GM19099 (cell line): Measurements from ENCODE around the gene PRSS12.

Experiments
- POLR2A ChIP-seq: IDR thresholded peaks from 3 replicates; pipeline ENCODE4 v1.6.1; 2011; ENCODE audit warnings: low read depth; ENCODE audit not compliant: insufficient read length; ENCODE audit errors: extremely low read depth

PRSS12 gene, protein sequence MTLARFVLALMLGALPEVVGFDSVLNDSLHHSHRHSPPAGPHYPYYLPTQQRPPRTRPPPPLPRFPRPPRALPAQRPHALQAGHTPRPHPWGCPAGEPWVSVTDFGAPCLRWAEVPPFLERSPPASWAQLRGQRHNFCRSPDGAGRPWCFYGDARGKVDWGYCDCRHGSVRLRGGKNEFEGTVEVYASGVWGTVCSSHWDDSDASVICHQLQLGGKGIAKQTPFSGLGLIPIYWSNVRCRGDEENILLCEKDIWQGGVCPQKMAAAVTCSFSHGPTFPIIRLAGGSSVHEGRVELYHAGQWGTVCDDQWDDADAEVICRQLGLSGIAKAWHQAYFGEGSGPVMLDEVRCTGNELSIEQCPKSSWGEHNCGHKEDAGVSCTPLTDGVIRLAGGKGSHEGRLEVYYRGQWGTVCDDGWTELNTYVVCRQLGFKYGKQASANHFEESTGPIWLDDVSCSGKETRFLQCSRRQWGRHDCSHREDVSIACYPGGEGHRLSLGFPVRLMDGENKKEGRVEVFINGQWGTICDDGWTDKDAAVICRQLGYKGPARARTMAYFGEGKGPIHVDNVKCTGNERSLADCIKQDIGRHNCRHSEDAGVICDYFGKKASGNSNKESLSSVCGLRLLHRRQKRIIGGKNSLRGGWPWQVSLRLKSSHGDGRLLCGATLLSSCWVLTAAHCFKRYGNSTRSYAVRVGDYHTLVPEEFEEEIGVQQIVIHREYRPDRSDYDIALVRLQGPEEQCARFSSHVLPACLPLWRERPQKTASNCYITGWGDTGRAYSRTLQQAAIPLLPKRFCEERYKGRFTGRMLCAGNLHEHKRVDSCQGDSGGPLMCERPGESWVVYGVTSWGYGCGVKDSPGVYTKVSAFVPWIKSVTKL

DNA sequence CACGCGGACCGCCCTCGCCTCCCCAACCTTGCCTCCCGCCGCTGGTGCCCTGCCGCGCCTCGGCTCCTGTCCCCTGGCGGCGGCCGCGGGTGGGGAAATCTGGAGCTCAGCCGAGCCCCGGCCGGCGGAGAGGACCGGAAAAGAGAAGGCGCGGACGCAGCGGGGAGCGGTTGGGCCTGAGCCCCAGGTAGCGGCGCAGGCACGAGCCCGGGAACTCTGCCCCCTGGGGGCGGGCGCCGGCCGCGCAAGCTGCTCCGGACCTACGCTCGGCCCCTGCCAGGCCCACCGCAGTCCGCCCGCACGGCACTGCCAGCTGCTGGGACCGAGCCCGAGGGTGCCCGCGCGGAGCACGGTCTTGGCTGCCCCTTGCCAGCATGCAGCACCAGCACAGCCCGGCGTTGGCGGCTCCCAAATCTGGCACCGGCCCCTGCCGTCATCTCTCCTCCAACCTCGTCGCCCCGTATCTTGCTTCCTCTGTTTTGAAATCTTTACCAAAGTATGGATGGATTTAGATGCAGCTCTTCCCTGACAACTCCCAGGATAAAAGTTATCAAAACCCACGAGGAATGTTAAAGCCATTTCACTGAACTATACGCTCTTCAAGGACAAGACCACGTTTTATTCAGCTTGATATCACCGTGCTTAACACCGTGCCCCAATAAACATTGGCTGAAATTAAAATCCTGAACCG is at the start of gene PRSS12:
Gene PRSS12, minus strand, starts transcription at position 161 of the 691 bp plus-strand sequence. CDS start 283 bp downstream, outside the sequence.
- no peak for TF ChIP-seq POLR2A

DNA sequence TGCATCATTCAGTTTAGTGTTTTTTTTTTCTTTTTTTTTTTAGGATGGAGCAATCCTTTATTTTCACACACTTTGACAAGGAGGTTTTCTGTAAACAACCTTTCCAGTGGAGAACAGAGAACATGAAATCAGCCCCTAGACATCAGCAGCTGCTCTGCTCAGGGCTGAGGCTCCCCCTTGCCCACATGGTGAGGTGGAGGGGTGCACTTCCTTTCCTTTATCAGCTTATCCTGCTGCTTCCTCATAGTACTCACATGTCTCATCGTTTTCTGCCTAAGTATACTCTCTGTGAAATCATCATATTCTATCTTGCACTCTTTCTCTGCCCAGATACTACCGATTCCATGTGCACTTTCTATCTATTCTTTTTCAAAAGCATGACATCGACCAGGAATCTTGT is 47.6 kb upstream of the PRSS12 start:
- TF ChIP-seq POLR2A = no peak

DNA sequence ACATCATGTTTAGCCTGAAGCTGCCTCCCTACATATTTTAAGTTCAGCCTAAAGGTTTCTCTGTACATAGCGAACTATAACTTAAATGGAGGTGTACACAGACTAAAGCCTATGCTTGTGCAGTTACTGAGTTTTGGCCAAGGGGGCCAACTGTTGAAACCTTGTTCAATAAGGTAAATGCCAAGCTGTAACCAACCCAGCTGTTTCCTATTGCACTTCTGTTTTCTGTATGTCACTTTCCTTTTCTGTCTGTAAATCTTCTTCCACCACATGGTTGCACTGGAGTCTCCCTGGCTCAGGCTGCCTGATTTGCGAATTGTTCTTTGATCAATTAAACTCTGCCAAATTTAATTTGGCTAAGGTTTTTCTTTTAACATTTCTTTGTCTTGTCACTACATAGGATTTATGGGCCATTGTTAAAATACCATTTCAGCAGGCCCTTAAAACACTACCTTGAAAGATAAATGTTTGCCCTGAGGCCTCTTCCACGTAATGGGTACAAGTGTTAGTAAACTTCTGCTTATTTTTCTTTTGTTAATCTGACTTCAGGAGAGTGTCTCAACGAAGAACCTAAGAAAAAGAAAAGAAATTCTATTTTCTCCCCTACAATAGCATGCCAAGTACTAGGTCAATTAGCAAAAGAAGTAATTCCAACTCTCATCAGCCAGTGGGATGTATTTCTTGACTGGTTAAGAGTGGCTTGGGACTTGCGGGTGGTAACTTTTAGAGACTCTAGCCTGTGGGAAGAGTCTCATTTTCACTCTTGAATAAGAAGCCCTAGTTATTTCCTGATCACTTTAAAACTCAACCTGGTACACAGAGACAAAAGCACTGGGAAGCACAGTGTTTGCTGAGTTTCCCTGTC is 45.7 kb upstream of the PRSS12 start:
- no peak for TF ChIP-seq POLR2A

DNA sequence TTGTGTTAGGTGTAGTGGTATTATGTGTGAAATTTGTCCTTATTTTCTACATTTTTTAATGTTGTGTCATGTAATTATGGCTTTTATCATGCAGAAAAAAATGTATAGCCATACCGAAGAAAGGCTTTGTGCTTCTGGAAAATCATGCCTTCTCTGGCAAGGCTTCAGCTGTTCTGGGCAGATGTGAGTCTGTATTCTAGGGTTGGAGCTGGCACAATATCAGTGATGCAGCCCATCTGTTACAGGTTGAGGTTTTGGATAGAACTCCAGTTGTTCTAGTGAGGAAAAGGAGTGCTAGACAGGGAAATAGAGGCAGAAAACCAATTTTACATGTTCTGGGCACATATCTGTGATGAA is 44.8 kb upstream of the PRSS12 start:
- TF ChIP-seq POLR2A = no peak

DNA sequence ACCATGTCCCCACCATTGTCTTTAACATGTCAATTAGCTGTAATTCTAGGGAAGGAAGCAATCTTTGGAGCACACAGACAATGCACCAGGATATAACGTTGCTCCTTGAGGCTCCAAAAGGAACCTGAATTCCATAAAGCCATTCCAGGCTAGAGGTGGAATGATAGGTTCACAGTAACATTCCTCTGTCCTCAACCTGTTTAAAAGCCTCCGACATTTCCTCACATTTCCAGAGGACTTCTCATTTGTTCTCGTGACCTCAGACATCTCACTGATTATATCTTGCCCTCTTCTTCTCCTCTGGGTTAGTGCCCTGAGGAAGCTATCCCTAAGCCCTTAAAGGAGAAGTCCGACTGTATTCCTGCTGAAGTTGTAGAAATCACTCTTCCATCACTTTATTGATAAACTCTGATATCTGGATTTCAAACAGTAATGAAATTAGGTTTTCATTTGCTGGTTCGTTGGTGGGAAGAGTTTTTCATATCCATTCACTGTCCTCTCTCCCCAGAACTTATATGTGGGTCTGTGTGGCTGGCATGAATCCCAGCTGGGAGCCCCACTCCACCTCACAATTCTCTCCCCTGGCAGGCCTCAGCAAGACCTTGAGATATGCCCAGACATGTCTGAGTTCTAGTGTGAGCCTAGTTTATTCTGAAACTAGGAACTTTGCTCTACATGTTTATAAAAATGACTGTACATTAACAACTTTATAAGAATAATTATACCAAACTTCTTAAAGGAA is 44.2 kb upstream of the PRSS12 start:
- no peak for TF ChIP-seq POLR2A

DNA sequence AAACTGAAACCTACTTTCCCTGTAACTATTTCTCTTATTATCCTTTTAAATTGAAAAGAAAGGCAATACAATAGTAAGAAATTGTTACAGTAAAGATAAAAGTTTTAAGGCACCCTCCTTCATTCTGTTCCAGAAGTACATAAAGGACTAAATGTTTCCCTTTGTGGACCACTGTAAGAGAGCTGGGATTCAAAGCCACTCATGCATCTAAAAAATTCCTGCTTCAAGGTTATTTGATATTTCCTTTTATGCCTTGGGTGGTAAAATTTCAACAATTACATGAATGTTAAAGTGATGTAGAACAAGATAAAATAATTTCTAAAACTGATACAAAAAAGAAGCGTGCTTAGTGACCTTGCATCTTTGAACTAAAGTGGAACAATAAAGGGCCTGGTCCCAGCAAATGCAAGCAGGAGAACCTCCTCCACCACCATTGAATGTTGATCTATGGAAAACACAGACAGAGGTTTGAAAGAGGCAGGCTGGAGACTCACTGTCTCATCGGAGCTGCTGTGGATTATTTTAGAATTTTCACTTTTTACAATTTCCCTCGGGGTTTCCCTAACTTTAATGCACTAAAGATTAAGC is 42.3 kb upstream of the PRSS12 start:
- TF ChIP-seq POLR2A = no peak

DNA sequence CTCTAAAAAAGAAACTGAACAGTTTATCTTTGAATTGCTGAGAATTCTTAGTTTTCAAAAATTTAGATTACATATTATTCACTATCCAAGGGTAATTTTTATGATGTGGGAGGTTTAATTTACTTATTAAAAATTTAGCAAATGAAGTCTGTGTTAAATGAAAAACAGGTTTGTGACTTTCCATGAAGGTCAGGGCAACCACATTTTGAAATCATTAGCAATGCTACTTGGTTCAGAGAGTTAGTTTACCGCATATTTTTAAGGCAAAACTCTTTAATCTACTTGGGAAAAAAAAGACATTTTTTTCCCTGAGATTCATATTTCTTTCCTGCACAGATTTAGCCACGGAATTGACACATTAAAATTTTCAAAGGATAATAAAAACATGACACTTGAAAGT is 37.3 kb upstream of the PRSS12 start:
- TF ChIP-seq POLR2A = no peak

DNA sequence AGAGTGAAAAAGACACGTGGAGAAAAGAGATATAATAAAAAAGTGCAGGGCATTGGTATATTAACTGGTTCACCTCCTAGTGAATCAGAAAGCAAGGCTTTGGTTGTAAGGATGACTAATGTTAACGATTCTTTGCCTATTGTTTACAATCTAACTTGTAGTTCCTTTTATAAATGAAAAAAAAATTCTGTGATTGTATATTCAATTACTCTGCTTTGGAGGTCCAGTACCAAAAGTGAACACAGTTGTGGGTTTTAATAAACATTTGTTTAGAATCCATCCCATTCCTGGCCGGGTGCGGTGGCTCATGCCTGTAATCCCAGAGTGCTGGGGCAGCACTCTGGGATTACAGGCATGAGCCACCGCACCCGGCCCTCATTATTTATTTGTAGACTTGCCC is 36.9 kb upstream of the PRSS12 start:
- no peak for TF ChIP-seq POLR2A

DNA sequence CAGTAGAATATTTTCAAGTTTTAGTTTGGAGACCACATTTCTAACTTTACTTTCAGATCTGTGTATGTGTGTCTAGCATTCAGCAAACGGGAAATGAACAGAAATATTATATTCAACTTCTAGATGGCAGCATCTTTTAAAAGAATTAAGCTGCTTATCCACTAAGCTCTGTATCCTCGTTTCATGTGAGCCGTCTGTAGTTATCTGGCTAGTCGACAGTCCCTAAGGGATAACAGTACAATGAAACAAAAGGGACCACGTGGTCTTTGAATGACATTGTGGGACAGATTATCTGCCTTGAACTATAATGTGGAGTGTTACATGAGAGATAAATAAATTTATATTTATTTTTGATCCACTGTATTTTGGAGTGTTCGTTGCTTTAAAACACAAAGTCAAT is 35.8 kb upstream of the PRSS12 start:
- no peak for TF ChIP-seq POLR2A

DNA sequence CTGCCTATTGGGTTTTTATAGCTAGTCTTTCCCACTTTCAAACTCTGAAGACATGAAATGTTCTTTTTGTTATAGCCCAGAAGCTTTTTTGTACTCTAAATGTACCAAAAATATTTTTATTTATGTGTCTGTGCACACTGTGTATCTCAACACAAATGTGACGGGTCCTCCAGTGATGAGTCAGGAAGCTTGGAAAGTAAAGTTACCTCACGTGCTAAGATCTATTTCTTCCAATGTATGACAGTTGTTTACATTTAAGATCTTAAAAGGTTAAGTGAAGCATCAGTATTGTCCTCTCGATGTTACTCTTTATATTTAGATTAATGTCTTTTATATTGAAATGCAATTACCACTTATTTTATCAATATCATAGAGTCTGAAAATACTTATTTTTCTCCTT is 29.1 kb upstream of the PRSS12 start:
- TF ChIP-seq POLR2A = no peak

DNA sequence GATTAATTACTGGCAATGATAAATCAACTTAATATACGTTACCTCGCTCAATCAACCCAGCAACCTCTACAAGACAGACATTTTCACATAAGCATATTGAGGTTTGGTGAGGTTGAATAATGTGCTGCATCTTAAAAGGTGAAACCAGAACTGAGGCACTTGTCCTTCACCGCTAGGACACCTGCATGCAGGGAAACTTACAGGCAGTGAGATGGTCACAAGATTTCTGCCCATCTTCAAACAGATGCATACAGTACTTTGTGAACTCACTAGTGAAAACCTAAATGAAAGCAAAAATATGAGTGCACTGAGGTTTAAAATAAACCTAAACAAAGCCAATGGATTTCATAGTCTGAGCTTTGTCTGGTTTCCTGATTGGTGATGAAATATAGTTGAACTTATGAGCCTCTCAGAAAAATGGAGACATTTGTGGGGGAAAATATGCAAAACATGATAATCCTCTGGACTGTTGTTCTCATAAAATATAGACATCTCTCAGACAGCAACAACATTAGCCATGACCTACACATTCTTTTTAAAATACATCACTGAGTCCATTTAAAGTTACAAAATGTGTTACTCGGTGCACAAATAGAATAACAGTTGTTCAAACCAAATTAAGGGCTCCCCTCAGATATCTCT is 20.9 kb upstream of the PRSS12 start:
- TF ChIP-seq POLR2A = no peak

DNA sequence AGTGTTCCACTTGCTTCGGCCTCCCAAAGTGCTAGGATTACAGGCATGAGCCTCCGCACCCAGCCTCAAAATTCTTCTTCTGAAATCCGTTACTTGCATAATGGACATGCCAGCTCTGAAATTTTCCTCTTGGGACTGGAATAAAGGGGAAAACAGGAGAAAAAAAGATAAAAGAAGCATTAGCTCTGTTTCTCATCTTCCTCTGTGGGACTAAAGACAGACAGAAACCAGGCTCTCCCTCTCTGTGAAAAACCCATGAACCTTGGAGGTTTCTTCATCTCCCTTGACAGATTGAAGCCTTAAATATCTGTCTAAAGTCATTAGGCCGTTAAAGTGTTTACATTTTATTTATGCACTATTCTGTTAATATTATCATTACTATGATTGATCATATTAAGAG is 19.4 kb upstream of the PRSS12 start:
- no peak for TF ChIP-seq POLR2A

DNA sequence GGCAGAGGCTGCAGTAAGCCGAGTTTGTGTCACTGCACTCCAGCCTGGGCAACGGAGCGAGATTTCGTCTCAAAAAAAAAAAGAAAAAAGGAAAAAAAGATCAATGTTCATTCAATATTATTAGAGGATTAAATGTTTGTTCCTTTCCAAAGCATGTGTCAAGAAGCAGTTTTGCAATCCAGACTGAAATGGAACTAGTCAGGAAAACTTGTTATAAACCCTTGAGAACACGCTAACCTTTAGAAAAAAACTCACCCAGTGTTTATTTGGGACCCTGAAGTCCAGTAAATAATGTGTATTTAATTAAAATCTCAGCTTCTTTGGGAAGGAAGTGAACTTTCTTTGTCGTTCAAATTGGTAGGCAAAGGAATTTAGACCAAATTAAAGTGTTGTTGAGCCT is 16.4 kb upstream of the PRSS12 start:
- TF ChIP-seq POLR2A = no peak
